ENCODE measurements around the gene CFAP77.

CFAP77 gene

GRCh38 chr9:132499251-132499650, 89.2 kb downstream of the CFAP77 start:
- TF ChIP-seq CTCF (IDR thresholded peaks at IDR 0.05; ENCODE audit: borderline replicate concordance, insufficient read depth, low read depth, low read length) = no peak
- no peak overlapping the region for H3K4me3 ChIP-seq (ENCODE audit: low read depth, low read length)

GRCh38 chr9:132500193-132500592, 90.2 kb downstream of the CFAP77 start:
- no peak overlapping the region for H3K4me3 ChIP-seq (ENCODE audit: low read depth, low read length)
- no peak for TF ChIP-seq CTCF (IDR thresholded peaks at IDR 0.05; ENCODE audit: borderline replicate concordance, insufficient read depth, low read depth, low read length)

- TF ChIP-seq CTCF (IDR thresholded peaks at IDR 0.05; ENCODE audit: borderline replicate concordance, insufficient read depth, low read depth, low read length) = no peak
- no peak overlapping the region for H3K4me3 ChIP-seq (ENCODE audit: low read depth, low read length)
These were observed 92.5 kb downstream of the CFAP77 start for GRCh38 chr9:132502480-132502879.

GRCh38 chr9:132503116-132503515, 93.1 kb downstream of the CFAP77 start:
- TF ChIP-seq CTCF (IDR thresholded peaks at IDR 0.05; ENCODE audit: borderline replicate concordance, insufficient read depth, low read depth, low read length) = no peak
- H3K4me3 ChIP-seq (ENCODE audit: low read depth, low read length) = no peak overlapping the region

- no peak overlapping the region for H3K4me3 ChIP-seq (ENCODE audit: low read depth, low read length)
- TF ChIP-seq CTCF (IDR thresholded peaks at IDR 0.05; ENCODE audit: borderline replicate concordance, insufficient read depth, low read depth, low read length) = no peak
These were observed 94.5 kb downstream of the CFAP77 start for GRCh38 chr9:132504488-132504887.

GRCh38 chr9:132505991-132506655, 96.1 kb downstream of the CFAP77 start:
- no peak for TF ChIP-seq CTCF (IDR thresholded peaks at IDR 0.05; ENCODE audit: borderline replicate concordance, insufficient read depth, low read depth, low read length)
- no peak overlapping the region for H3K4me3 ChIP-seq (ENCODE audit: low read depth, low read length)

- TF ChIP-seq CTCF (IDR thresholded peaks at IDR 0.05; ENCODE audit: borderline replicate concordance, insufficient read depth, low read depth, low read length) = no peak
These were observed 97.1 kb downstream of the CFAP77 start for GRCh38 chr9:132506977-132507669.

More at GRCh38 chr9:132506977-132507669, 97.1 kb downstream of the CFAP77 start:
- H3K4me3 ChIP-seq (ENCODE audit: low read depth, low read length) = no peak overlapping the region

Measured in GM12875 (cell line).